Liver (tissue), 3 donors: ENCODE measurements around the gene MED28.

ENCODE experiments used
- CTCF ChIP-seq: fragments of 150-350 bp; IDR thresholded peaks from 2 replicates; pipeline ENCODE4 v1.5.1; 2017; ENCODE audit warnings: improper control_type of control experiment, low read depth, low read length; ENCODE audit not compliant: missing input control
- GABPA ChIP-seq, 2 donors: IDR thresholded peaks in 1 of 2; conservative IDR thresholded peaks in 1 of 2; 2 replicates each; pipeline ENCODE4 v1.6.1; 2016; ENCODE audit warnings: antibody characterized with exemption in 2 of 2, mild to moderate bottlenecking in 1 of 2, moderate library complexity in 1 of 2
- MAX ChIP-seq: IDR thresholded peaks from 2 replicates; pipeline ENCODE4 v1.6.1; 2016; ENCODE audit warnings: antibody characterized with exemption
- RAD21 ChIP-seq, 2 donors: IDR thresholded peaks; 2 replicates each; pipeline ENCODE4 v1.6.1; 2016; ENCODE audit warnings: antibody characterized with exemption in 2 of 2, mild to moderate bottlenecking in 2 of 2
- REST ChIP-seq: IDR thresholded peaks from 2 replicates; pipeline ENCODE4 v1.6.1; 2016; ENCODE audit warnings: antibody characterized with exemption, mild to moderate bottlenecking
- TAF1 ChIP-seq: conservative IDR thresholded peaks from 2 replicates; pipeline ENCODE4 v1.6.1; 2016; ENCODE audit warnings: antibody characterized with exemption, mild to moderate bottlenecking
- donor health status: healthy.
- donor health status: healthy.

GRCh38 chr4:17667653-17668201 is 53.3 kb downstream of the MED28 start:
- TF ChIP-seq CTCF (no peak), MAX (no peak), REST (no peak), GABPA (IDR thresholded peaks at IDR 0.05 in 1 of 2, conservative IDR thresholded peaks at IDR 0.05 in 1 of 2) (no peak), RAD21 (IDR thresholded peaks at IDR 0.05) (no peak), TAF1 (no peak)
